H1 (cell line): ENCODE data around the gene TEX28. TPM values are rescaled to one million over a fixed set of nuclear protein-coding genes. Genes with fewer than 3 reads are reported as not detected.
"Not testable (repeated sequence)": the region's sequence is repeated elsewhere in the genome, so short reads cannot be mapped to it uniquely, and the experiment has no call there.

ENCODE experiments used
- CTCF ChIA-PET: fragments of 300-600 bp; sonication (Branson Sonifier 250); formaldehyde crosslinking; loops from one replicate; lab custom pipeline; 2021; ENCODE audit not compliant: partially characterized antibody; lab: Charles Lee
- POLR2A ChIA-PET: fragments of 300-600 bp; sonication (Branson Sonifier 250); formaldehyde crosslinking; loops from one replicate; lab custom pipeline; 2021; ENCODE audit warnings: inconsistent platforms; ENCODE audit not compliant: partially characterized antibody; lab: Charles Lee
- DNase-seq, 2 experiments: peaks; one replicate each; pipeline versions ENCODE4 v3.0.0 to v3.0.0-alpha.2; 2010 to 2022; ENCODE audit warnings: low spot score in 2 of 2, low read depth in 1 of 2, mixed read lengths in 1 of 2
- FAIRE-seq: peaks from 2 replicates; lab custom pipeline; 2011; peaks lifted over from hg19 to GRCh38; lab: Jason Lieb, UNC
- H2AFZ ChIP-seq: 2 replicates; pipeline ENCODE4 v1.8.1; 2012; ENCODE audit warnings: low read length, inconsistent platforms
- H2AK5ac ChIP-seq: 2 replicates; pipeline ENCODE4 v1.6.1; 2013; ENCODE audit warnings: low read depth, low read length
- H2BK120ac ChIP-seq: replicated peaks from 2 replicates; pipeline ENCODE3; 2013; ENCODE audit warnings: low read depth, low read length, inconsistent platforms
- H2BK12ac ChIP-seq: 2 replicates; pipeline ENCODE4 v1.6.1; 2013; ENCODE audit warnings: low read depth, low read length
- H2BK15ac ChIP-seq: 2 replicates; pipeline ENCODE4 v1.6.1; 2013; ENCODE audit warnings: low read length
- H2BK20ac ChIP-seq: 2 replicates; pipeline ENCODE4 v1.6.1; 2013; ENCODE audit warnings: low read length
- H2BK5ac ChIP-seq: 2 replicates; pipeline ENCODE4 v1.6.1; 2013; ENCODE audit warnings: low read depth, low read length
- H3K14ac ChIP-seq: 2 replicates; pipeline ENCODE4 v1.6.1; 2013; ENCODE audit warnings: inconsistent platforms; ENCODE audit not compliant: insufficient read length
- H3K18ac ChIP-seq: 2 replicates; pipeline ENCODE4 v1.6.1; 2013; ENCODE audit warnings: low read length; ENCODE audit errors: extremely low read depth
- H3K23ac ChIP-seq: 2 replicates; pipeline ENCODE4 v1.6.1; 2013; ENCODE audit warnings: inconsistent platforms; ENCODE audit not compliant: insufficient read length
- H3K23me2 ChIP-seq: 2 replicates; pipeline ENCODE4 v1.6.1; 2013; ENCODE audit warnings: low read depth, low read length
- H3K27ac ChIP-seq: 2 replicates; pipeline ENCODE4 v1.6.1; 2011; ENCODE audit warnings: low read depth, low read length, inconsistent platforms
- H3K27me3 ChIP-seq, 4 experiments: replicated peaks in 1 of 4; 1 replicate in 1 of 4; 2 replicates in 3 of 4; pipeline versions ENCODE4 v1.6.1 to v1.8.1; 2011 to 2013; ENCODE audit warnings: low read length in 3 of 4, mild to moderate bottlenecking in 3 of 4, inconsistent platforms in 2 of 4, mixed read lengths in 2 of 4, moderate library complexity in 1 of 4; ENCODE audit not compliant: control insufficient read depth in 3 of 4, insufficient read depth in 3 of 4; ENCODE audit errors: extremely low read depth in 1 of 4
- H3K36me3 ChIP-seq, 4 experiments: 2 replicates each; pipeline versions ENCODE4 v1.6.1 to v1.8.1; 2011 to 2013; ENCODE audit warnings: mild to moderate bottlenecking in 4 of 4, low read length in 3 of 4, moderate library complexity in 2 of 4, control low read depth in 1 of 4, inconsistent platforms in 1 of 4; ENCODE audit not compliant: insufficient read depth in 4 of 4, control insufficient read depth in 2 of 4
- H3K4ac ChIP-seq: replicated peaks from 2 replicates; pipeline ENCODE3; 2013; ENCODE audit warnings: low read length, low read depth, mixed read lengths, inconsistent platforms; ENCODE audit not compliant: insufficient read length
- H3K4me1 ChIP-seq, 4 experiments: replicated peaks in 1 of 4; 1 replicate in 1 of 4; 2 replicates in 3 of 4; pipeline versions ENCODE4 v1.6.1 to v1.8.1; 2011 to 2013; ENCODE audit warnings: low read length in 3 of 4, inconsistent platforms in 2 of 4, mixed read lengths in 1 of 4; ENCODE audit not compliant: insufficient read depth in 4 of 4, control insufficient read depth in 3 of 4
- H3K4me2 ChIP-seq, 2 experiments: 2 replicates each; pipeline versions ENCODE4 v1.6.1 to v1.8.1; 2011 to 2013; ENCODE audit warnings: low read depth in 2 of 2, low read length in 2 of 2, control low read depth in 1 of 2, inconsistent platforms in 1 of 2, mild to moderate bottlenecking in 1 of 2; ENCODE audit not compliant: insufficient read depth in 1 of 2
- H3K4me3 ChIP-seq, 4 experiments: fragments of 200-600, 300-600 bp in 1 of 4; sonication (generic), shearing (Covaris generic), sonication (Bioruptor Twin) in 1 of 4; 2 replicates each; pipeline versions ENCODE4 v1.5.1 to v1.8.1; 2011 to 2016; ENCODE audit warnings: low read length in 4 of 4, low read depth in 3 of 4, control low read depth in 2 of 4, inconsistent platforms in 2 of 4, mild to moderate bottlenecking in 2 of 4, mixed read lengths in 1 of 4, moderate library complexity in 1 of 4; ENCODE audit not compliant: insufficient read depth in 2 of 4; ENCODE audit errors: extremely low read depth in 1 of 4
- H3K56ac ChIP-seq: replicated peaks from 2 replicates; pipeline ENCODE3; 2013; ENCODE audit warnings: low read depth, mild to moderate bottlenecking, mixed read lengths, low read length, inconsistent platforms; ENCODE audit not compliant: insufficient read length
- H3K79me1 ChIP-seq: 2 replicates; pipeline ENCODE4 v1.6.1; 2013; ENCODE audit warnings: low read depth, low read length, control low read depth
- H3K79me2 ChIP-seq, 2 experiments: 2 replicates each; pipeline versions ENCODE4 v1.6.1 to v1.8.1; 2012 to 2013; ENCODE audit warnings: low read length in 2 of 2, mild to moderate bottlenecking in 2 of 2, inconsistent platforms in 1 of 2; ENCODE audit not compliant: insufficient read depth in 2 of 2, control insufficient read depth in 1 of 2
- H3K9ac ChIP-seq, 4 experiments: replicated peaks in 1 of 4; 1 replicate in 1 of 4; 2 replicates in 3 of 4; pipeline versions ENCODE4 v1.6.1 to v1.8.1; 2011 to 2013; ENCODE audit warnings: low read depth in 3 of 4, low read length in 3 of 4, control low read depth in 2 of 4, mild to moderate bottlenecking in 2 of 4, moderate library complexity in 2 of 4, inconsistent platforms in 1 of 4; ENCODE audit errors: extremely low read depth in 1 of 4
- H3K9me3 ChIP-seq, 2 experiments: 2 replicates each; pipeline versions ENCODE4 v1.6.1 to v1.8.1; 2012 to 2013; ENCODE audit warnings: mild to moderate bottlenecking in 2 of 2, moderate library complexity in 2 of 2, control low read depth in 1 of 2, inconsistent platforms in 1 of 2, low read depth in 1 of 2, low read length in 1 of 2, mixed read lengths in 1 of 2; ENCODE audit not compliant: insufficient read depth in 2 of 2
- H4K20me1 ChIP-seq, 2 experiments: replicated peaks in 1 of 2; 2 replicates each; pipeline versions ENCODE3 to v1.8.1; 2011 to 2013; ENCODE audit warnings: inconsistent platforms in 2 of 2, low read length in 2 of 2, mild to moderate bottlenecking in 1 of 2; ENCODE audit not compliant: insufficient read depth in 2 of 2, control insufficient read depth in 1 of 2
- H4K5ac ChIP-seq: 2 replicates; pipeline ENCODE4 v1.6.1; 2013; ENCODE audit warnings: low read length, low read depth, mixed read lengths, inconsistent platforms; ENCODE audit not compliant: insufficient read length
- H4K8ac ChIP-seq: 2 replicates; pipeline ENCODE4 v1.8.0; 2013; ENCODE audit warnings: mild to moderate bottlenecking, moderate library complexity, low read length, inconsistent platforms; ENCODE audit not compliant: insufficient read depth; ENCODE audit errors: extremely low read depth
- H4K91ac ChIP-seq: replicated peaks from 2 replicates; pipeline ENCODE3; 2013; ENCODE audit warnings: low read length, mixed read lengths, inconsistent platforms; ENCODE audit not compliant: insufficient read length
- WGBS, 2 experiments: shearing (Covaris generic) in 1 of 2; methylation state at CpG; one replicate each; pipeline versions ENCODE4 v1.1.6 to v1.1.7; 2013 to 2015; ENCODE audit warnings: low lambda C conversion rate in 2 of 2, mixed read lengths in 2 of 2, inconsistent platforms in 1 of 2, low coverage in 1 of 2, missing lambda C conversion rate in 1 of 2; ENCODE audit not compliant: insufficient replicate concordance in 2 of 2, insufficient coverage in 1 of 2, insufficient read length in 1 of 2; ENCODE audit errors: extremely low coverage in 1 of 2, missing lambda C conversion rate in 1 of 2; 5-methylcytosine and 5-hydroxymethylcytosine counted together
- polyA plus RNA-seq, 7 experiments: library from polyadenylated mRNA; depleted of rRNA in 3 of 7; stranded (reverse) in 5 of 7; unstranded in 2 of 7; fragments of >200 nt in 5 of 7; fragments of 200-250 nt in 2 of 7; gene quantifications; 1 replicate in 5 of 7; 2 replicates in 1 of 7; 4 replicates in 1 of 7; pipeline versions ENCODE4 v1.2.1 to v1.2.3, GENCODE V29; 2011 to 2013; ENCODE audit warnings: missing spikeins in 2 of 7, mixed read lengths in 2 of 7
- total RNA-seq: library from RNA; stranded (reverse); fragmentation: NEBNext Ultra II Directional; extraction: Animal tissue kit (Norgen Biotek cat#: 25700); gene quantifications from 2 replicates; pipeline ENCODE4 v1.2.1, GENCODE V29; 2021

Gene TEX28
- total and polyA plus RNA-seq, 2 of the 8 experiments (the other 6 are each of a cell fraction or from before 2014, with no cell fraction given): not detected

GRCh38 chrX:154231443-154231842 lies 63.5 kb downstream of the TEX28 start:
- H3K79me2 ChIP-seq, H3K4me2 ChIP-seq, H4K91ac ChIP-seq, H2BK120ac ChIP-seq, H3K9me3 ChIP-seq, H2BK15ac ChIP-seq, H3K23me2 ChIP-seq, H3K56ac ChIP-seq, H3K23ac ChIP-seq, H3K9ac ChIP-seq, H4K5ac ChIP-seq, H3K18ac ChIP-seq, H4K8ac ChIP-seq, H2BK5ac ChIP-seq, H3K4ac ChIP-seq, H2AK5ac ChIP-seq, H3K4me1 ChIP-seq, CTCF ChIA-PET, H3K27ac ChIP-seq, H3K4me3 ChIP-seq, H2BK12ac ChIP-seq, POLR2A ChIA-PET, H3K36me3 ChIP-seq, FAIRE-seq, H3K14ac ChIP-seq, H3K79me1 ChIP-seq, H2AFZ ChIP-seq, DNase-seq, H4K20me1 ChIP-seq, H2BK20ac ChIP-seq, H3K27me3 ChIP-seq: not testable (repeated sequence)
- WGBS, 2 experiments: no CpG with 5 or more reads among the region's 3 CpGs

GRCh38 chrX:154226706-154227105 lies 68.2 kb downstream of the TEX28 start:
- H4K91ac ChIP-seq, H3K23ac ChIP-seq, CTCF ChIA-PET, H3K23me2 ChIP-seq, H3K56ac ChIP-seq, H3K14ac ChIP-seq, H3K79me1 ChIP-seq, H4K5ac ChIP-seq, H3K79me2 ChIP-seq, H4K20me1 ChIP-seq, H2BK5ac ChIP-seq, H2BK12ac ChIP-seq, H3K4me2 ChIP-seq, DNase-seq, H4K8ac ChIP-seq, H3K9ac ChIP-seq, H2BK20ac ChIP-seq, H2AFZ ChIP-seq, H3K36me3 ChIP-seq, H2BK15ac ChIP-seq, H3K27me3 ChIP-seq, H2BK120ac ChIP-seq, H3K4me3 ChIP-seq, H3K27ac ChIP-seq, H3K9me3 ChIP-seq, POLR2A ChIA-PET, FAIRE-seq, H3K4ac ChIP-seq, H3K4me1 ChIP-seq, H2AK5ac ChIP-seq, H3K18ac ChIP-seq: not testable (repeated sequence)
- WGBS, 2 experiments: no CpG with 5 or more reads among the region's 9 CpGs
